Muscle of leg (tissue), 11 donors: ENCODE results near the gene COMTD1. TPM values are rescaled to one million over a fixed set of nuclear protein-coding genes. Genes with fewer than 3 reads are reported as not detected.
"Not testable (repeated sequence)": the region's sequence is repeated elsewhere in the genome, so short reads cannot be mapped to it uniquely, and the experiment has no call there.

Experiments
- DNase-seq: peaks from one replicate; pipeline ENCODE4 v3.0.0; 2013
- H3K27ac ChIP-seq: one replicate; pipeline ENCODE4 v1.5.1; 2013; ENCODE audit warnings: mild to moderate bottlenecking, low read length, control low read depth
- H3K27me3 ChIP-seq: one replicate; pipeline ENCODE4 v1.6.1; 2013; ENCODE audit warnings: low read length; ENCODE audit not compliant: control insufficient read depth, insufficient read depth
- H3K36me3 ChIP-seq: one replicate; pipeline ENCODE4 v1.6.1; 2013; ENCODE audit warnings: low read length; ENCODE audit not compliant: control insufficient read depth, insufficient read depth
- H3K4me1 ChIP-seq: one replicate; pipeline ENCODE4 v1.6.1; 2013; ENCODE audit warnings: low read length; ENCODE audit not compliant: control insufficient read depth, insufficient read depth
- H3K4me3 ChIP-seq: one replicate; pipeline ENCODE4 v1.5.1; 2013; ENCODE audit warnings: low read length, control low read depth
- H3K9me3 ChIP-seq: replicated peaks from 2 replicates; pipeline ENCODE4 v1.6.1; 2013; ENCODE audit warnings: low read depth, low read length; ENCODE audit not compliant: control insufficient read depth
- WGBS: methylation state at CpG from one replicate; pipeline ENCODE4 v1.1.5; 2013; ENCODE audit warnings: missing lambda C conversion rate; ENCODE audit not compliant: insufficient coverage; 5-methylcytosine and 5-hydroxymethylcytosine counted together
- polyA plus RNA-seq, 8 donors: library from polyadenylated mRNA; unstranded; fragments of 120-200 nt; gene quantifications; one replicate each; pipeline versions ENCODE4 v1.2.1 to v1.2.3, GENCODE V29; 2013; ENCODE audit warnings: inconsistent platforms in 1 of 8, low replicate concordance in 1 of 8; ENCODE audit not compliant: insufficient read length in 8 of 8, insufficient read depth in 1 of 8
- total RNA-seq: library from RNA; stranded (reverse); fragments of 120-200 nt; gene quantifications from one replicate; pipeline ENCODE4 v1.2.4, GENCODE V29; 2013

COMTD1 gene
- total and polyA plus RNA-seq, 9 donors: 3.5 to 8.4 (median 4.6) TPM

DNA sequence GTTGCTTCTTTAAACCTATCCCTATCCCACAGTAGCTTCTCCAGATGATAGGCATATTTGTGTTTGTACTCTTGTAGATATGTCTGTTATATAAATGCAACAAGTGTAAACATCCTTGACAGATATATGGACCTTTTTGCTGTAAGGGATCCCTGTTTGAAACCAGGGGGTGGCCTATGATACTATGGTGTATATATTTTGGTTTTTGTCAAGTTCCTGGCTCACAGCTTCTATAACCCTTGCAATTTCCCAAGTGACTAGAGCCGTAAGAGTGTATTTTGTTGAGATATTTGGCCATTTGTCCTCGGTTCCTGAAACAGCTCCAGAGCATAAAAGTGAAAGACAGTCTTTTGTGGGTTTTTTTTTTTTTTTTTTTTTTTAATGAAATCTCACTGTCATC is 9.7 kb downstream of the COMTD1 start:
- Histone ChIP-seq H3K27ac (peak overlapping the region; percentile 20), H3K9me3 (no peaks in the 10 kb centered on the region), H3K4me1 (peaks cover 14% of the 10 kb centered on the region), H3K4me3 (no peak overlapping the region), H3K27me3 (no peaks in the 10 kb centered on the region), H3K36me3 (peaks cover 65% of the 10 kb centered on the region)
- no peak for DNase-seq
- no CpG with 5 or more reads among the region's 2 CpGs for WGBS

DNA sequence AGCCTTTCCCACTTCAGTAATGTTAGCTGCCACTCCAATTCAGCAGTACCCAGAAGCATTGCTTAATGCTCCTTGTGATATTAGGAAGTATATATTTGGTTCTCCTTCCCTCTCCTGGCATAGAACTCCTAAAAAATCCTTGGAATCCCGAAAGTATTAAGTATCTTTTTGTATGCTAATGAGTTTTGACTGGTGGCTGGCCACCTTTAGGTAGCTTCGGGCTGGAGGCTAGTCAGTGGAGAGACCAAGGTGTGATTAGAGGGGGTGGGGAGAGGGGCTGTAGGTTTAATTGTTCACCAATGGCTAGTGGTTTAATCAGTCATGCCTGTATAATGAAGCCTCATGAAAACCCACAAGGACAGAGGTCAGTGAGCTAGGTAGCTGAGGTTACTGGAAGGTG is 12.2 kb downstream of the COMTD1 start:
- no peak overlapping the region for H3K27ac ChIP-seq
- H3K4me3 ChIP-seq: no peak overlapping the region
- WGBS: 85% methylated on average over 2 of the region's 2 CpGs
- DNase-seq: no peak
- no peaks in the 10 kb centered on the region for H3K27me3 ChIP-seq
- H3K36me3 ChIP-seq: peaks cover 69% of the 10 kb centered on the region
- H3K4me1 ChIP-seq: peaks cover 14% of the 10 kb centered on the region
- no peaks in the 10 kb centered on the region for H3K9me3 ChIP-seq

DNA sequence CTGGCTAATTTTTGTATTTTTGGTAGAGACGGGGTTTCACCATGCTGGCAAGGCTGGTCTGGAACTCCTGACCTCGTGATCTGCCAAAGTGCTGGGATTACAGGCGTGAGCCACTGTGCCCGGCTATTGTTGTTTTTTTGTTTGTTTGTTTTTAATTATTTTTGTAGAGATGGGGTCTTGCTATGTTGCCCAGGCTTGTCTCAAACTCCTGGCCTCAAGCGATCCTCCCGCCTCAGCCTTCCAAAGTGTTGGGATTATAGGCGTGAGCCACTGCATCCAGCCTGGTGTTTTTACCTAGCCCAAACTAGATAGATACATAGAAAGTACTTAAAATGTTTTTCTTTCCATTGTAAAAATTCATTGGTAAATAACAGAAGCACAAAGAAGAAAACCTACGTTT is 14.3 kb downstream of the COMTD1 start:
- peaks cover 73% of the 10 kb centered on the region for H3K36me3 ChIP-seq
- WGBS: 98% methylated on average over 4 of the region's 8 CpGs
- not testable (repeated sequence) for H3K9me3 ChIP-seq, DNase-seq, H3K27me3 ChIP-seq, H3K27ac ChIP-seq, H3K4me3 ChIP-seq
- H3K4me1 ChIP-seq: peaks cover 12% of the 10 kb centered on the region

DNA sequence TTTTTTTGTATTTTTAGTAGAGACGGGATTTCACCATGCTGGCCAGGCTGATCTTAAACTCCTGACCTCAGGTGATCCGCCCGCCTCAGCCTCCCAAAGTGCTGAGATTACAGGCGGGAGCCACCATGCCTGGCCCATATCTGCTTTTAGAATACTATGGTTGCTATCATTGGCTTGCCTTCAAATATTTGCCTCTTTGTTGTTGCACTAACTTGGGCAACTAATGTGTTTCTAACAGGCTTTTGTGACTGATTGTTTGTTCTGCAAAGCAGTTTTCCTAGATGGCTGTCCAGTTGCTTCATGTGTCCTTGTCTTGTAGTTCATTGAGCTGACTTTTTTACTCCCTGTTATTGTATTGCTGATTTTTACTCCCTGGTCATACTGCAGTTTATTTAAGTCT is 15.5 kb downstream of the COMTD1 start:
- WGBS: 100% methylated on average over 1 of the region's 4 CpGs
- no peak overlapping the region for H3K27ac ChIP-seq
- peaks cover 74% of the 10 kb centered on the region for H3K36me3 ChIP-seq

DNA sequence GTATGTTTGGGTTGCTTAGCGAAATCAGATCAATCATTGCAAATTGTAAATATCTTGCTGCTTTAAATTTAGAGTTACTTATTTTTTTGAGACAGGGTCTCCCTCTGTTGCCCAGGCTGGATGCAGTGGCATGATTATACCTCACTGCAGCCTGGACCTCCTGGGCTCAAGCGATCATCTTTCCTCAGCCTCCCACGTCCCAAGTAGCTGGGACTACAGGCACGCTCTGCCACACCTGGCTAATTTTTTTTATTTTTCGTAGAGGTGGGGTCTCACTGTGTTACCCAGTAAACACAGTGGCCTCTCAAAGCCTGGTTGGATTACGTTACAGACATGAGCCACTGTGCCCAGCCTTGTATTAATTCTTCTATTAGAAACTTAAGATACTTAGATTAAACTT is 23.4 kb downstream of the COMTD1 start:
- no peaks in the 10 kb centered on the region for H3K27me3 ChIP-seq
- H3K4me1 ChIP-seq: peaks cover 19% of the 10 kb centered on the region
- no peak overlapping the region for H3K27ac ChIP-seq
- WGBS: 80% methylated on average over 3 of the region's 6 CpGs
- no peak overlapping the region for H3K4me3 ChIP-seq
- peaks cover 41% of the 10 kb centered on the region for H3K36me3 ChIP-seq
- no peak for DNase-seq
- H3K9me3 ChIP-seq: no peaks in the 10 kb centered on the region

More for the DNA sequence above, 15.5 kb downstream of the COMTD1 start:
- no peaks in the 10 kb centered on the region for H3K27me3 ChIP-seq
- H3K9me3 ChIP-seq: no peaks in the 10 kb centered on the region
- H3K4me1 ChIP-seq: peaks cover 5% of the 10 kb centered on the region
- no peak for DNase-seq
- H3K4me3 ChIP-seq: no peak overlapping the region

DNA sequence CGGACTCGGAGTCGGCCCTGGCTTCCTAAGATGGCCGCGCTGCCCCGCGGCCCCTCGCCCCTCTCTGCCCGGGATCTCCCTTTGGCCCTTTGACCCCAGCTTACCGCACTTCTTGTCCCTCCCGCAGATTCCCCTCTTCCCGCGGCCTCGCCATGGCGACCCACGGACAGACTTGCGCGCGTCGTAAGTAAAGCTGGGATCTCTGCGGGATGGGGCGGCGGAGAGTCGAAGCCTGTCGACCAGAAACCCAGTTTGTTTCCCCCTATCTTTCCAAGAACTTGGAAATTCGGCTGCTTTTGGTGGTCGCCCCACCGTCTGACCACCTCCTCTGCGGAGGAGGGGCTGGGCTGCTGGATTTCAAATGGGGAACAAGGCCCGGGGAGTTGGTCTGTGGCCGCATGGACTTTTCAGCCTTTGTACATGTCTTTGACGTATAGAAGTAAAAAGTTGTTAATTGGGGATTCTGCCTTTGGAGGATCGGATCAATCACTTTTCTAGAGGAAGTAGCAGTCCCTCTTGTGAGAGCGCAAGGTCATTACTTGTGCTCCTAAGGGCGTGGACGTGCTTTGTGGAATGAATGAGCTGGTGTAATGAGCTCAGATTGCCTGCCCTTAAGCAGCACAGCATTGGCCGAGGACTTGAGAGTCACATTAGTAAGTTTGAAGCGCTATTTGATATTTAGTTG is 24.6 kb downstream of the COMTD1 start:
- Histone ChIP-seq H3K36me3 (peaks cover 31% of the 10 kb centered on the region), H3K4me3 (peak overlapping the region; percentile 81), H3K27me3 (no peaks in the 10 kb centered on the region), H3K9me3 (no peaks in the 10 kb centered on the region), H3K27ac (peak overlapping the region; percentile 99), H3K4me1 (peaks cover 17% of the 10 kb centered on the region)
- peak; percentile 54 for DNase-seq
- WGBS: 0% methylated on average over 22 of the region's 38 CpGs

DNA sequence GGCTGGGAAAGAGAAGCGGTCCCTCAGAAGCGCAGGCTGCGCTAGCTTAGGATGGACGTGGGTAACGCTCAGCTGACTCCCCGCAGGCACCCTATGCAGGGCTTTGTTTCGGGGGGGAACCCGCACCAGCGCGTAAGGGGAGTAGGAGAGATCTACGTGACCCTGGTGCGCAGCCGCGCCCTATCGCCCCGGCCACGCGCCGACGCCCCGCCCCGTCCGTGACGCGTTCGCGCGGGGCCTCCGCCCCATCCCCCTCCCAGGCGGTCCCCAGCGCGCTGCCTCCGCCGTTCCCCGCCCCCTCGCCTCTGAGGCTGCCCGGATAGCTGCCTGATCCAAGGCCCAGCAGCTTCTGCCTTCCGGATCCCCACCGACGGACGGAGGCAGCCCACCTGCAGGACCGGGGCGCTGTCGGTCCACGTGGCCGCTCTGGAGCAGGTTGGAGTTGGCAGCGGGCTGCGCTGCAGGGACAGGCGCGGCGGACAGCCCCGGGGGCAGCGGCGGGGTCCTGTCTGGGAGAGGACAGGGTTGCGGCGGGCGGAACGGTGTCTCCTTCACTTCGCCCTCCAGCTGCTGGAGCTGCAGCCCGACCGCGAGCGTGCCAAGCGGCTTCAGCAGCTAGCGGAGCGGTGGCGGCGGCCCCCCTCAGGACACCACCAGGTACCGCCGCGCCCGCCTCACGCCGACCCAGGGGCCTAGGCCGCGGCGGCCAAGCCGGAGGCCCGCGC is 25.3 kb downstream of the COMTD1 start, which contains the start of gene VDAC2:
VDAC2 (plus strand) TSS at position 515 of the 725 bp plus-strand sequence. CDS start 363 bp downstream, outside the sequence.
- Histone ChIP-seq H3K27ac (peak within 1 kb of the TSS; percentile 99), H3K4me3 (peak within 1 kb of the TSS; percentile 81), H3K4me1 (peaks cover 17% of the 10 kb centered on the region), H3K27me3 (no peaks in the 10 kb centered on the region), H3K36me3 (peaks cover 25% of the 10 kb centered on the region), H3K9me3 (no peaks in the 10 kb centered on the region)
- under 1% methylated on average over 79 of the region's 80 CpGs for WGBS
- DNase-seq: peak; percentile 95

DNA sequence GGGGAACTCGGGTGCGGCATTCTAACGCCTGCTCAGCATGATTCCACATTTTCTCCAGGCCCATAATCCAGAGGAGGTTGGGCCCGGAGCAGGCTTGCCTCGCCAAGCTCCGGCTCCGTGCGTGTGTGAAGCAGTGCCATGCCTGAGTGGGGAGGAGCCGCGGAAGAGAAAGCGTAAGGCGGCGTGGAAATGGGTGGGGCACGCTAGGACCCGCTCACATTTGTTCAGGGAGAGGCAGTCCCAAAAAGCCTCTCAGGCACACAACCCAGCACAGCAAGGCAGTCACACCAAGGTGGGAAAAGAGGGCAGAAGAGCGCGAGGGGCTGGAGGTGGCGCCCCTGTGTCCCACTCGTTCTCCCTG is 25.9 kb downstream of the COMTD1 start:
- WGBS: 0% methylated on average over 12 of the region's 19 CpGs
- H3K4me1 ChIP-seq: peaks cover 17% of the 10 kb centered on the region

DNA sequence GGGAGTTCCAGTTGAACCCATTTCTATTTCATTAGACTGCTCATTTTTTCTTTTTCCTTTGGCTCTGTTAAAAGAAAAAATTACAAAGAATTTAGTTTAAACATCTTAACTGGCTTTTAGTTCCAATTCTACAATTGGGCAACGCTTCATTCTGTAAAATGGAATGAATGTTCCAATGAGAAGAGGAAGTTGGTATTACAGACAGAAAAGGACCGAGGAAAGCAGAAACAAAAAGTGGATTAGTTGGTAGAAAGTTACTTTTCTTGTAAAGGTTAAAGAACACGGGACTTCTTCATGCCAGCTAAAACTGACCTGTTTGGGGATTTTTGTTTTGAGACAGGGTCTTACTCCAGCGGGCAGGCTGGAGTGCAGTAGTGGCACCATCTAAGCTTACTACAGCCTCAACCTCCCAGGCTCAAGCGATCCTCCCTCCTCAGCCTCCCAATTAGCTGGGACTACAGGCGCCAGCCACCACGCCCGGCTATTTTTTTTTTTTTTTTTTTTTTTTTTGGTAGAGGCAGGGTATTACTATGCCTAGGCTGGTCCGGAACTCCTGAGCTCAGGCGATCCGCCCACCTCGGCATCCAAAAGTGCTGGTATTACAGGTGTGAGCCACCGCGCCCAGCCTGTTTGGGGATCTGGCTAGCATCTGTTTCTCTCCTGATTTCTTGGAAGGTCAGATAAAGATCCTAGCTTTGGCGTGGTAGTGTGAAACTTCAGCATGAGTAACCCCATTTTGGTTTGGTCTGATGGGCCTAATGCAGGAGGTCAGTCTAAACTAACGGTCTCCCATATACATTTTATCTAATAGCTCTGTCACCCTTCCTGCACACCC is 26.5 kb downstream of the COMTD1 start:
- H3K27me3 ChIP-seq: no peaks in the 10 kb centered on the region
- peaks cover 17% of the 10 kb centered on the region for H3K4me1 ChIP-seq
- 100% methylated on average over 1 of the region's 16 CpGs for WGBS
- H3K27ac ChIP-seq: peak overlapping the region; percentile 99
- H3K4me3 ChIP-seq: peak overlapping the region; percentile 81
- no peak for DNase-seq
- H3K9me3 ChIP-seq: no peaks in the 10 kb centered on the region
- H3K36me3 ChIP-seq: peaks cover 14% of the 10 kb centered on the region

More for the DNA sequence above, 25.9 kb downstream of the COMTD1 start:
- Histone ChIP-seq H3K27me3 (no peaks in the 10 kb centered on the region), H3K9me3 (no peaks in the 10 kb centered on the region), H3K4me3 (peak overlapping the region; percentile 81), H3K36me3 (peaks cover 20% of the 10 kb centered on the region), H3K27ac (peak overlapping the region; percentile 99)
- DNase-seq: peak; percentile 93

DNA sequence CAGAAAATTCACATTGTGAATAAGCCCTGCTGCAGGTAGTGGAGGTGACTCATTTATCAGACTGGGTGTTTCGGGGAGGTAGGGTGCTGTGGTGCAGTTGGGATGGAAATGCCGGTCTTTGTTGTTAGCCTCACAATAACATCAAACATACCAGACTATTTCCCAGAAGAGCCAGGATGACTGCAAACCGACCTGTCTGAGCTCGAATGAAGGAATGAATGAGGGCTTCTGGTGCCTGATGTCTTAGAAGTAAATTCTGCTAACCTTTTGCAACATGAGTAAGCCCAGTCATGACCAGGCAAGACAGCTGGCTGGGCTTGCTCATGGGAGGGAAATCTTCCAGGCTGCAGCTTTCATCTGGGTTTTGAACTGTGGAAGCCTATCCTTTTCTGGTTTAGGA is 27.6 kb downstream of the COMTD1 start:
- DNase-seq: peak; percentile 65
- Histone ChIP-seq H3K4me3 (no peak overlapping the region), H3K27ac (peak overlapping the region; percentile 67), H3K4me1 (peaks cover 17% of the 10 kb centered on the region), H3K27me3 (no peaks in the 10 kb centered on the region), H3K9me3 (no peaks in the 10 kb centered on the region), H3K36me3 (peaks cover 10% of the 10 kb centered on the region)
- no CpG with 5 or more reads among the region's 4 CpGs for WGBS
